Lower leg skin (tissue), 4 donors: ENCODE results near the gene PRSS38. TPM values are rescaled to one million over a fixed set of nuclear protein-coding genes. Genes with fewer than 3 reads are reported as not detected.
A peak's percentile ranks its signal among the peaks of the same experiment; 100 is the strongest.
"Not testable (repeated sequence)": the region's sequence is repeated elsewhere in the genome, so short reads cannot be mapped to it uniquely, and the experiment has no call there.

Source experiments
- DNase-seq, 2 donors: peaks; one replicate each; pipeline ENCODE4 v3.0.0-alpha.2; 2019; ENCODE audit warnings: low spot score in 2 of 2
- H3K4me3 ChIP-seq: fragments of 200-600 bp; sonication (generic); 2 replicates; pipeline ENCODE4 v1.5.1; 2017; ENCODE audit warnings: mild to moderate bottlenecking, low read depth; ENCODE audit not compliant: poor library complexity, severe bottlenecking
- POLR2A ChIP-seq, 2 donors: fragments of 450-650 bp; IDR thresholded peaks; one replicate each; pipeline ENCODE4 v1.6.1; 2016 to 2017; ENCODE audit warnings: antibody characterized with exemption in 2 of 2, mild to moderate bottlenecking in 1 of 2, moderate library complexity in 1 of 2
- WGBS, 2 donors: methylation state at CpG; one replicate each; pipeline ENCODE4 v1.1.5; 2018; 5-methylcytosine and 5-hydroxymethylcytosine counted together
- intact Hi-C: fragments of 100-400 bp; cut with DNase I; formaldehyde crosslinking; loops from one replicate; pipeline ENCODE4 v1.15.0; 2023; ENCODE audit warnings: low total_unique reads
- total RNA-seq, 4 donors: library from RNA; depleted of rRNA; stranded (reverse); fragments of >200 nt; gene quantifications; one replicate each; pipeline ENCODE4 v1.1.0, GENCODE V29; 2016
- TF ChIP-seq, protein P1 (sequence below), 3 donors: fragments of 450-650 bp; IDR thresholded peaks; one replicate each; pipeline ENCODE4 v1.5.1; 2016; ENCODE audit warnings: antibody characterized with exemption in 3 of 3, mild to moderate bottlenecking in 3 of 3, moderate library complexity in 2 of 3

The PRSS38 gene
- total RNA-seq, 4 donors from 2014 or later = not detected

DNA sequence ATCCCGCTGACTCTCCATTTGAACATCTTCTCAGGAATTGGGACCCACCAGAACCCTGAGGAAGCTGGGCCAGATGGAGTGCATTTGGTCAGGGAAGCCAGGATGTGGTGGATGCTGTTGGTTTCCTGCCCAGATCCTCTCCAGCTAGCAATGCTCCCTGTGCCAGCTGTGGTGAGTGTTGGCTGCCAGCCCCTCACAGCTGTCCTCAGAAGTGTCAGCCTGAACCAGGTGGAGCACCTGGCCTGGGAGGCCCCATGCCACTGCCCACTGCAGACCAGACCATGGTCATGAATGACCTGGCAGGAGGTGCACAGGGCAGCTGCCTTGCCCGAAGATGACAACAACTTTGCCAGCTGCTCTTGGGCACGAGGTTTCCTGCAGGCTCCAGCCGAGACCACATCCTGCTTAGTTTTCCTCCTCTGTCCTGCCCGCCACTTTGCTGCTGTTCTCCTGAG lies 54.4 kb downstream of the PRSS38 start:
- H3K4me3 ChIP-seq = no peak overlapping the region
- WGBS, 2 donors = 44 to 58% methylated on average over 5 of the region's 5 CpGs
- no peak for DNase-seq
- no peak for TF ChIP-seq POLR2A (IDR thresholded peaks at IDR 0.05)
- TF ChIP-seq, protein P1, sequence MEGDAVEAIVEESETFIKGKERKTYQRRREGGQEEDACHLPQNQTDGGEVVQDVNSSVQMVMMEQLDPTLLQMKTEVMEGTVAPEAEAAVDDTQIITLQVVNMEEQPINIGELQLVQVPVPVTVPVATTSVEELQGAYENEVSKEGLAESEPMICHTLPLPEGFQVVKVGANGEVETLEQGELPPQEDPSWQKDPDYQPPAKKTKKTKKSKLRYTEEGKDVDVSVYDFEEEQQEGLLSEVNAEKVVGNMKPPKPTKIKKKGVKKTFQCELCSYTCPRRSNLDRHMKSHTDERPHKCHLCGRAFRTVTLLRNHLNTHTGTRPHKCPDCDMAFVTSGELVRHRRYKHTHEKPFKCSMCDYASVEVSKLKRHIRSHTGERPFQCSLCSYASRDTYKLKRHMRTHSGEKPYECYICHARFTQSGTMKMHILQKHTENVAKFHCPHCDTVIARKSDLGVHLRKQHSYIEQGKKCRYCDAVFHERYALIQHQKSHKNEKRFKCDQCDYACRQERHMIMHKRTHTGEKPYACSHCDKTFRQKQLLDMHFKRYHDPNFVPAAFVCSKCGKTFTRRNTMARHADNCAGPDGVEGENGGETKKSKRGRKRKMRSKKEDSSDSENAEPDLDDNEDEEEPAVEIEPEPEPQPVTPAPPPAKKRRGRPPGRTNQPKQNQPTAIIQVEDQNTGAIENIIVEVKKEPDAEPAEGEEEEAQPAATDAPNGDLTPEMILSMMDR (IDR thresholded peaks at IDR 0.05) = no peak
- intact Hi-C loops = no loop called here

DNA sequence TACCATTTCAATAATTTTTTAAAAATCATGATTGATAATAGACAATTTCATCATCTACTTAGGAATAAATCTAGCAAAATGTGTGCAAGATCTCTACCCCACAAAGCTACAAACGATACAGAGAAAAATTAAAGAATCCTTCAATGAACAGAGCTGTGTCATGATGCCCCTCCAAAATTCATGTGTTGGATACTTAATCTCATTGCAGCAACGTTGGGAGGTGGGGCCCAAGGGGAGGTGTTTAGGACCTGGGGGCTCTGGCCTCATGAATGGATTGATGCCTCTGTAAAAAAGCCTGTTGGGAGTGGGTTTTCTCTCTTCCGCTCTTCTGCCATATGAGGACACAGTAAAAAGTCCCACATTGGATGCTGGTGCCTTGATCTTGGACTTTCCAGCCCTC lies 54.9 kb downstream of the PRSS38 start:
- no peak for DNase-seq
- WGBS, 2 donors = 62 to 66% methylated on average over 3 of the region's 3 CpGs
- intact Hi-C loops = no loop called here
- no peak overlapping the region for H3K4me3 ChIP-seq
- TF ChIP-seq, protein P1 (IDR thresholded peaks at IDR 0.05) = no peak
- no peak for TF ChIP-seq POLR2A (IDR thresholded peaks at IDR 0.05)

DNA sequence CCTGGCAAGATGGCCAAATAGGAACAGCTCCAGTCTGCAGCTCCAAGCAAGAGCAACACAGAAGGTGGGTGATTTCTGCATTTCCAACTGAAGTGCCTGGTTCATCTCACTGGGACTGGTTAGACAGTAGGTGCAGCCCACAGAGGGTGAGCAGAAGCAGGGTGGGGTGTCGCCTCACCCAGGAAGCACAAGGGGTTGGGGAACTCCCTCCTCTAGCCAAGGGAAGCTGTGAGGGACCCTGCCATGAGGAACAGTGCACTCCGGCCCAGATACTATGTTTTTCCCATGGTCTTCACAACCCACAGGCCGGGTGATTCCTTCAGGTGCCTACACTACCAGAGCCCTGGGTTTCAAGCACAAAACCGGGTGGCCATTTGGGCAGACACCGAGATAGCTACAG lies 56.4 kb downstream of the PRSS38 start:
- 83 to 91% methylated on average over 5 of the region's 5 CpGs for WGBS, 2 donors
- H3K4me3 ChIP-seq, intact Hi-C loops: not testable (repeated sequence)

DNA sequence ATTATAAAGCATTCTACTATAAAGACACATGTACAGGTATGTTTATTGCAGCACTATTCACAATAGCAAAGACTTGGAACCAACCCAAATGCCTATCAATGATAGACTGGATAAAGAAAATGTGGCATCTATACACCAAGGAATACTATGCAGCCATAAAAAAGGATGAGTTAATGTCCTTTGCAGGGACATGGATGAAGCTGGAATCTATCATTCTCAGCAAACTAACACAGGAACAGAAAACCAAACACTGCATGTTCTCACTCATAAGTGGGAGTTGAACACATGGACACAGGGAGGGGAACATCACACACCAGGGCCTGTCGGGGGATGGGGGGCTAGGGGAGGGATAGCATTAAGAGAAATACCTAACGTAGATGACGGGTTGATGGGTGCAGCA lies 62.3 kb downstream of the PRSS38 start:
- H3K4me3 ChIP-seq, intact Hi-C loops, DNase-seq: not testable (repeated sequence)
- 87 to 97% methylated on average over 3 of the region's 3 CpGs for WGBS, 2 donors

More for the DNA sequence above, 56.4 kb downstream of the PRSS38 start:
- not testable (repeated sequence) for DNase-seq

DNA sequence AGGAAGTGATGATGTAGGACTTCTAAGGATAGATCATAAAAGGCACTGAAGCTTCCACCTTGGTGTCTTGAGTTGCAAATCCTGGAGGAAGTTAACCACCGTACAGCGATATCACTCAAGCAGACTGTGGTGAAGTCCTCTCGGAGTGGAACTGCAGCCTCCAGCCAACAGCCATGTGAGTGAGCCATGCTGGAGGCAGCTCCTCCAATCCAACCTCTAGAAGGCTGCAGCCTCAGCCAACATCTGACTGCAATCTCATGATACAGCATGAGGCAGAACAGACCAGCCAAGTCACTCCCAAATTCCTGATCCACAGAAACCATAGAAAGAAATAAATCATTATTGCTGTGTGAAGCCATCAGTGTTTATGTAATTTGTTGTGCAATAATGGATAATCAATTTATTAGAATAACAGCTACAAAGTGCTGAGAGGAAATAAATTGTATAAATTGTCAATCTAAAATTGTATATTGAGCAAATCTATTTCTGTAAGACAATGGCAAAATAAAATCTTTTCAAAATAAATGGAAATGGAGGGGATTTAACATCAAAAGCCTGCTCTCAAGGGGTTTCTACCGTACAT lies 65.0 kb downstream of the PRSS38 start:
- no peak overlapping the region for H3K4me3 ChIP-seq
- no peak for TF ChIP-seq POLR2A (IDR thresholded peaks at IDR 0.05)
- TF ChIP-seq, protein P1 (IDR thresholded peaks at IDR 0.05) = no peak
- intact Hi-C loops = no loop called here
- peak in 1 of 2 donors; percentile 80 for DNase-seq
- 35 to 53% methylated on average over 4 of the region's 4 CpGs for WGBS, 2 donors

DNA sequence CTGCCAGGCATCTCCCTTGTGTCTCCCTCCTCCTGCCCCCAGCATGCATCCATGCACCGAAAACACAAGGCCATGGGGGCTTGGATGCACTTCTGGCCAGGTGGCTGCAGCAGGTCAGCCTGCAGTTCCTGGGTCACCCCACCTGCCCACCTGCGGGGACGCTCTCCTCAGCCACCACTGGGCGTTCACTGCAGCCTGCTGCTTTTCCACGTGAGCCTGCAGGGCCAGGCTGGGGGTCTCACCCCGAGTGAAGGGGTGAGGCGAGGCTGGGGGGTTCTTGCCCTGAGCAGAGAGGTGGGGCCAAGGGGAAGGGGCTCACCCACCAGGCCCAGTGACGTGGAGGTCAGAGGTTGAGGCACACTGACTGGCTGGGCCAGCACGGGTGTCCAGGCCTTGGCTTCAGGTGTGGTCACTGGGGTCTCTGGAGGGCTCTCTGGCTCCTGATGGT lies 67.6 kb downstream of the PRSS38 start:
- H3K4me3 ChIP-seq = no peak overlapping the region
- 89 to 92% methylated on average over 9 of the region's 9 CpGs for WGBS, 2 donors
- peak in 1 of 2 donors; percentile 9 for DNase-seq
- TF ChIP-seq POLR2A (IDR thresholded peaks at IDR 0.05) = no peak
- TF ChIP-seq, protein P1 (IDR thresholded peaks at IDR 0.05) = no peak
- intact Hi-C loops = no loop called here
